Neural cell (in vitro differentiated cells): Measurements from ENCODE around the gene ANAPC2.

ENCODE experiments used
- EP300 ChIP-seq: fragments of 450-650 bp; conservative IDR thresholded peaks from 2 replicates; pipeline ENCODE4 v1.6.1; 2014; ENCODE audit warnings: antibody characterized with exemption, mild to moderate bottlenecking, moderate library complexity; ENCODE audit not compliant: poor library complexity, severe bottlenecking
- EZH2 ChIP-seq: fragments of 200-600, 300-800 bp; shearing (Covaris generic), sonication (generic); IDR thresholded peaks from 2 replicates; pipeline ENCODE4 v1.6.1; 2014; ENCODE audit warnings: antibody characterized with exemption, low read length, borderline replicate concordance, mild to moderate bottlenecking; ENCODE audit not compliant: insufficient read depth, poor library complexity, severe bottlenecking
- MXI1 ChIP-seq: fragments of 450-650 bp; conservative IDR thresholded peaks from 2 replicates; pipeline ENCODE4 v1.6.1; 2014; ENCODE audit warnings: antibody characterized with exemption, mild to moderate bottlenecking; ENCODE audit not compliant: poor library complexity, severe bottlenecking
- POLR2AphosphoS5 ChIP-seq: IDR thresholded peaks from 2 replicates; pipeline ENCODE4 v1.6.1; 2012
- RAD21 ChIP-seq: fragments of 450-650 bp; conservative IDR thresholded peaks from 2 replicates; pipeline ENCODE4 v1.6.1; 2014; ENCODE audit warnings: antibody characterized with exemption, mild to moderate bottlenecking, moderate library complexity
- SMC3 ChIP-seq: fragments of 450-650 bp; conservative IDR thresholded peaks from 2 replicates; pipeline ENCODE4 v1.6.1; 2014; ENCODE audit warnings: antibody characterized with exemption, mild to moderate bottlenecking, moderate library complexity; ENCODE audit not compliant: poor library complexity
- TAF1 ChIP-seq: IDR thresholded peaks from 2 replicates; pipeline ENCODE4 v1.6.1; 2012; ENCODE audit warnings: low read depth
- TF ChIP-seq, protein P1 (sequence below): fragments of 450-650 bp; IDR thresholded peaks from 2 replicates; pipeline ENCODE4 v1.5.1; 2014; ENCODE audit warnings: antibody characterized with exemption, mild to moderate bottlenecking, moderate library complexity; ENCODE audit not compliant: poor library complexity, severe bottlenecking
- TF ChIP-seq, protein P2 (sequence below): IDR thresholded peaks from 2 replicates; pipeline ENCODE4 v1.6.1; 2012; ENCODE audit warnings: borderline replicate concordance

DNA sequence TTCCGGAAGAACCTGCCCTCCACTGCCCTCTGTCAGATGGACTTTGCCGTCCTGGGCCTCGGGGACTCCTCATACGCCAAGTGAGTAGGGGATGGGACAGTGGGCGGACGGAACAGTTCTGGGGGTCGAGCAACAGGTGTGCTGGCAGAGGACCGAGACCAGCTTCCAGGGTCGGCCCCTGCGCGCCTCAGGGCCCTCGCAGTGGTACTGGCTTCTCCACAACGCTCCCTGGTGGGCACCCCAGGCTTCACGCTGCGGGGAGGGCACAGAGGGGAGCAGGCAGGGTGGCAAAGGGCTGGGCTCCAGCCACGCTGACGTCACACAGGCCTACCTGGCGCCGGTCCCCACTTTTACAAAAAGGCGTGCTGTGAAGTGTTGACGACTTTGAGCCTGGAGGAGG, 24.2 kb upstream of the ANAPC2 start:
- TF ChIP-seq POLR2AphosphoS5, result no peak
- TF ChIP-seq, protein P1, sequence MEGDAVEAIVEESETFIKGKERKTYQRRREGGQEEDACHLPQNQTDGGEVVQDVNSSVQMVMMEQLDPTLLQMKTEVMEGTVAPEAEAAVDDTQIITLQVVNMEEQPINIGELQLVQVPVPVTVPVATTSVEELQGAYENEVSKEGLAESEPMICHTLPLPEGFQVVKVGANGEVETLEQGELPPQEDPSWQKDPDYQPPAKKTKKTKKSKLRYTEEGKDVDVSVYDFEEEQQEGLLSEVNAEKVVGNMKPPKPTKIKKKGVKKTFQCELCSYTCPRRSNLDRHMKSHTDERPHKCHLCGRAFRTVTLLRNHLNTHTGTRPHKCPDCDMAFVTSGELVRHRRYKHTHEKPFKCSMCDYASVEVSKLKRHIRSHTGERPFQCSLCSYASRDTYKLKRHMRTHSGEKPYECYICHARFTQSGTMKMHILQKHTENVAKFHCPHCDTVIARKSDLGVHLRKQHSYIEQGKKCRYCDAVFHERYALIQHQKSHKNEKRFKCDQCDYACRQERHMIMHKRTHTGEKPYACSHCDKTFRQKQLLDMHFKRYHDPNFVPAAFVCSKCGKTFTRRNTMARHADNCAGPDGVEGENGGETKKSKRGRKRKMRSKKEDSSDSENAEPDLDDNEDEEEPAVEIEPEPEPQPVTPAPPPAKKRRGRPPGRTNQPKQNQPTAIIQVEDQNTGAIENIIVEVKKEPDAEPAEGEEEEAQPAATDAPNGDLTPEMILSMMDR, result no peak
- TF ChIP-seq, protein P2, sequence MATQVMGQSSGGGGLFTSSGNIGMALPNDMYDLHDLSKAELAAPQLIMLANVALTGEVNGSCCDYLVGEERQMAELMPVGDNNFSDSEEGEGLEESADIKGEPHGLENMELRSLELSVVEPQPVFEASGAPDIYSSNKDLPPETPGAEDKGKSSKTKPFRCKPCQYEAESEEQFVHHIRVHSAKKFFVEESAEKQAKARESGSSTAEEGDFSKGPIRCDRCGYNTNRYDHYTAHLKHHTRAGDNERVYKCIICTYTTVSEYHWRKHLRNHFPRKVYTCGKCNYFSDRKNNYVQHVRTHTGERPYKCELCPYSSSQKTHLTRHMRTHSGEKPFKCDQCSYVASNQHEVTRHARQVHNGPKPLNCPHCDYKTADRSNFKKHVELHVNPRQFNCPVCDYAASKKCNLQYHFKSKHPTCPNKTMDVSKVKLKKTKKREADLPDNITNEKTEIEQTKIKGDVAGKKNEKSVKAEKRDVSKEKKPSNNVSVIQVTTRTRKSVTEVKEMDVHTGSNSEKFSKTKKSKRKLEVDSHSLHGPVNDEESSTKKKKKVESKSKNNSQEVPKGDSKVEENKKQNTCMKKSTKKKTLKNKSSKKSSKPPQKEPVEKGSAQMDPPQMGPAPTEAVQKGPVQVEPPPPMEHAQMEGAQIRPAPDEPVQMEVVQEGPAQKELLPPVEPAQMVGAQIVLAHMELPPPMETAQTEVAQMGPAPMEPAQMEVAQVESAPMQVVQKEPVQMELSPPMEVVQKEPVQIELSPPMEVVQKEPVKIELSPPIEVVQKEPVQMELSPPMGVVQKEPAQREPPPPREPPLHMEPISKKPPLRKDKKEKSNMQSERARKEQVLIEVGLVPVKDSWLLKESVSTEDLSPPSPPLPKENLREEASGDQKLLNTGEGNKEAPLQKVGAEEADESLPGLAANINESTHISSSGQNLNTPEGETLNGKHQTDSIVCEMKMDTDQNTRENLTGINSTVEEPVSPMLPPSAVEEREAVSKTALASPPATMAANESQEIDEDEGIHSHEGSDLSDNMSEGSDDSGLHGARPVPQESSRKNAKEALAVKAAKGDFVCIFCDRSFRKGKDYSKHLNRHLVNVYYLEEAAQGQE, result no peak
- TF ChIP-seq EZH2, result no peak
- no peak for TF ChIP-seq SMC3
- TF ChIP-seq TAF1, result no peak
- no peak for TF ChIP-seq MXI1
- TF ChIP-seq EP300, result no peak
- no peak for TF ChIP-seq RAD21
